Type B pancreatic cell (in vitro differentiated cells): Measurements from ENCODE around the gene PYM1. TPM values are rescaled to one million over a fixed set of nuclear protein-coding genes. Genes with fewer than 3 reads are reported as not detected.

ENCODE experiments used
- DNase-seq: peaks from one replicate; pipeline ENCODE4 v3.0.0; 2021; ENCODE audit warnings: mixed read lengths; ENCODE audit not compliant: unreplicated experiment; ENCODE audit errors: extremely low spot score
- H3K27ac Mint-ChIP-seq: 2 replicates; pipeline ENCODE4 v1.8.0; 2021; ENCODE audit warnings: mild to moderate bottlenecking, mixed read lengths
- H3K27me3 Mint-ChIP-seq: 2 replicates; pipeline ENCODE4 v1.8.0; 2021; ENCODE audit warnings: mixed read lengths
- H3K36me3 Mint-ChIP-seq: 2 replicates; pipeline ENCODE4 v1.8.0; 2021; ENCODE audit warnings: mixed read lengths
- H3K4me1 Mint-ChIP-seq: one replicate; pipeline ENCODE4 v1.8.0; 2021; ENCODE audit warnings: mixed read lengths; ENCODE audit not compliant: unreplicated experiment
- H3K4me3 Mint-ChIP-seq: 2 replicates; pipeline ENCODE4 v1.8.0; 2021; ENCODE audit warnings: mild to moderate bottlenecking, mixed read lengths
- H3K9me3 Mint-ChIP-seq: 2 replicates; pipeline ENCODE4 v1.8.0; 2021; ENCODE audit warnings: mixed read lengths
- CTCF ChIP-seq: fragments of 200-600 bp; sonication (generic); conservative IDR thresholded peaks from 2 replicates; pipeline ENCODE4 v1.5.0; 2021; ENCODE audit warnings: antibody characterized with exemption, mild to moderate bottlenecking
- total RNA-seq: library from RNA; stranded (reverse); gene quantifications from 2 replicates; pipeline ENCODE4 v1.2.1, GENCODE V29; 2021; ENCODE audit warnings: low replicate concordance

PYM1 gene
- total RNA-seq, 1 donor from 2014 or later, result 28.0 TPM

- TF ChIP-seq CTCF, result no peak
- peaks cover 16% of the 10 kb centered on the region for H3K36me3 Mint-ChIP-seq
- H3K4me3 Mint-ChIP-seq, result no peak overlapping the region
- no peak overlapping the region for H3K27ac Mint-ChIP-seq
- no peaks in the 10 kb centered on the region for H3K27me3 Mint-ChIP-seq
- H3K9me3 Mint-ChIP-seq, result no peaks in the 10 kb centered on the region
- H3K4me1 Mint-ChIP-seq, result peaks cover 20% of the 10 kb centered on the region
- no peak for DNase-seq
Observed at GRCh38 chr12:55972042-55972441, 44.3 kb upstream of the PYM1 start.

GRCh38 chr12:55970775-55971174, 43.1 kb upstream of the PYM1 start:
- Mint-ChIP-seq H3K27ac (no peak overlapping the region), H3K27me3 (no peaks in the 10 kb centered on the region), H3K4me1 (peaks cover 17% of the 10 kb centered on the region), H3K36me3 (peaks cover 10% of the 10 kb centered on the region), H3K4me3 (no peak overlapping the region), H3K9me3 (no peaks in the 10 kb centered on the region)
- no peak for DNase-seq
- no peak for TF ChIP-seq CTCF

- Mint-ChIP-seq H3K36me3 (peaks cover 8% of the 10 kb centered on the region), H3K4me3 (no peak overlapping the region), H3K9me3 (no peaks in the 10 kb centered on the region), H3K27ac (no peak overlapping the region), H3K4me1 (peaks cover 23% of the 10 kb centered on the region), H3K27me3 (no peaks in the 10 kb centered on the region)
- DNase-seq, result no peak
- no peak for TF ChIP-seq CTCF
Observed at GRCh38 chr12:55969356-55969755, 41.7 kb upstream of the PYM1 start.

- H3K36me3 Mint-ChIP-seq, result peaks cover 8% of the 10 kb centered on the region
- H3K9me3 Mint-ChIP-seq, result no peaks in the 10 kb centered on the region
Observed at GRCh38 chr12:55966408-55967281, 39.0 kb upstream of the PYM1 start, which contains the start of gene CDK2. Gene CDK2 (plus strand): TSS chr12:55966830. CDS start chr12:55967009, 179 bp downstream.

GRCh38 chr12:55965941-55966407, 38.3 kb upstream of the PYM1 start, which contains the start of gene PMEL:
Gene PMEL (minus strand): TSS chr12:55966042. CDS start chr12:55966011, 31 bp downstream.
- Mint-ChIP-seq H3K4me1 (peaks cover 23% of the 10 kb centered on the region), H3K36me3 (peaks cover 8% of the 10 kb centered on the region)

More at GRCh38 chr12:55966408-55967281, 39.0 kb upstream of the PYM1 start, which contains the start of gene CDK2:
- DNase-seq, result peak; percentile 91
- H3K27ac Mint-ChIP-seq, result peak within 1 kb of the TSS; percentile 94
- peaks cover 23% of the 10 kb centered on the region for H3K4me1 Mint-ChIP-seq
- no peak for TF ChIP-seq CTCF
- no peaks in the 10 kb centered on the region for H3K27me3 Mint-ChIP-seq
- H3K4me3 Mint-ChIP-seq, result peak within 1 kb of the TSS; percentile 96

More at GRCh38 chr12:55965941-55966407, 38.3 kb upstream of the PYM1 start, which contains the start of gene PMEL:
- DNase-seq, result no peak
- H3K4me3 Mint-ChIP-seq, result peak within 1 kb of the TSS; percentile 96
- H3K27ac Mint-ChIP-seq, result peak within 1 kb of the TSS; percentile 94
- no peak for TF ChIP-seq CTCF
- H3K9me3 Mint-ChIP-seq, result no peaks in the 10 kb centered on the region
- no peaks in the 10 kb centered on the region for H3K27me3 Mint-ChIP-seq
